H1 (cell line): Measurements from ENCODE around the gene ALK. TPM values are rescaled to one million over a fixed set of nuclear protein-coding genes. Genes with fewer than 3 reads are reported as not detected.

ENCODE experiments used
- CTCF ChIA-PET: fragments of 300-600 bp; sonication (Branson Sonifier 250); formaldehyde crosslinking; loops from one replicate; lab custom pipeline; 2021; ENCODE audit not compliant: partially characterized antibody; lab: Charles Lee
- POLR2A ChIA-PET: fragments of 300-600 bp; sonication (Branson Sonifier 250); formaldehyde crosslinking; loops from one replicate; lab custom pipeline; 2021; ENCODE audit warnings: inconsistent platforms; ENCODE audit not compliant: partially characterized antibody; lab: Charles Lee
- DNase-seq, 2 experiments: peaks; one replicate each; pipeline versions ENCODE4 v3.0.0 to v3.0.0-alpha.2; 2010 to 2022; ENCODE audit warnings: low spot score in 2 of 2, low read depth in 1 of 2, mixed read lengths in 1 of 2
- FAIRE-seq: peaks from 2 replicates; lab custom pipeline; 2011; peaks lifted over from hg19 to GRCh38; lab: Jason Lieb, UNC
- H2AFZ ChIP-seq: 2 replicates; pipeline ENCODE4 v1.8.1; 2012; ENCODE audit warnings: low read length, inconsistent platforms
- H2AK5ac ChIP-seq: 2 replicates; pipeline ENCODE4 v1.6.1; 2013; ENCODE audit warnings: low read depth, low read length
- H2BK120ac ChIP-seq: replicated peaks from 2 replicates; pipeline ENCODE3; 2013; ENCODE audit warnings: low read depth, low read length, inconsistent platforms
- H2BK12ac ChIP-seq: 2 replicates; pipeline ENCODE4 v1.6.1; 2013; ENCODE audit warnings: low read depth, low read length
- H2BK15ac ChIP-seq: 2 replicates; pipeline ENCODE4 v1.6.1; 2013; ENCODE audit warnings: low read length
- H2BK20ac ChIP-seq: 2 replicates; pipeline ENCODE4 v1.6.1; 2013; ENCODE audit warnings: low read length
- H2BK5ac ChIP-seq: 2 replicates; pipeline ENCODE4 v1.6.1; 2013; ENCODE audit warnings: low read depth, low read length
- H3K14ac ChIP-seq: 2 replicates; pipeline ENCODE4 v1.6.1; 2013; ENCODE audit warnings: inconsistent platforms; ENCODE audit not compliant: insufficient read length
- H3K18ac ChIP-seq: 2 replicates; pipeline ENCODE4 v1.6.1; 2013; ENCODE audit warnings: low read length; ENCODE audit errors: extremely low read depth
- H3K23ac ChIP-seq: 2 replicates; pipeline ENCODE4 v1.6.1; 2013; ENCODE audit warnings: inconsistent platforms; ENCODE audit not compliant: insufficient read length
- H3K23me2 ChIP-seq: 2 replicates; pipeline ENCODE4 v1.6.1; 2013; ENCODE audit warnings: low read depth, low read length
- H3K27ac ChIP-seq: 2 replicates; pipeline ENCODE4 v1.6.1; 2011; ENCODE audit warnings: low read depth, low read length, inconsistent platforms
- H3K27me3 ChIP-seq, 4 experiments: replicated peaks in 1 of 4; 1 replicate in 1 of 4; 2 replicates in 3 of 4; pipeline versions ENCODE4 v1.6.1 to v1.8.1; 2011 to 2013; ENCODE audit warnings: low read length in 3 of 4, mild to moderate bottlenecking in 3 of 4, inconsistent platforms in 2 of 4, mixed read lengths in 2 of 4, moderate library complexity in 1 of 4; ENCODE audit not compliant: control insufficient read depth in 3 of 4, insufficient read depth in 3 of 4; ENCODE audit errors: extremely low read depth in 1 of 4
- H3K36me3 ChIP-seq, 4 experiments: 2 replicates each; pipeline versions ENCODE4 v1.6.1 to v1.8.1; 2011 to 2013; ENCODE audit warnings: mild to moderate bottlenecking in 4 of 4, low read length in 3 of 4, moderate library complexity in 2 of 4, control low read depth in 1 of 4, inconsistent platforms in 1 of 4; ENCODE audit not compliant: insufficient read depth in 4 of 4, control insufficient read depth in 2 of 4
- H3K4ac ChIP-seq: replicated peaks from 2 replicates; pipeline ENCODE3; 2013; ENCODE audit warnings: low read length, low read depth, mixed read lengths, inconsistent platforms; ENCODE audit not compliant: insufficient read length
- H3K4me1 ChIP-seq, 4 experiments: replicated peaks in 1 of 4; 1 replicate in 1 of 4; 2 replicates in 3 of 4; pipeline versions ENCODE4 v1.6.1 to v1.8.1; 2011 to 2013; ENCODE audit warnings: low read length in 3 of 4, inconsistent platforms in 2 of 4, mixed read lengths in 1 of 4; ENCODE audit not compliant: insufficient read depth in 4 of 4, control insufficient read depth in 3 of 4
- H3K4me2 ChIP-seq, 2 experiments: 2 replicates each; pipeline versions ENCODE4 v1.6.1 to v1.8.1; 2011 to 2013; ENCODE audit warnings: low read depth in 2 of 2, low read length in 2 of 2, control low read depth in 1 of 2, inconsistent platforms in 1 of 2, mild to moderate bottlenecking in 1 of 2; ENCODE audit not compliant: insufficient read depth in 1 of 2
- H3K4me3 ChIP-seq, 4 experiments: fragments of 200-600, 300-600 bp in 1 of 4; sonication (generic), shearing (Covaris generic), sonication (Bioruptor Twin) in 1 of 4; 2 replicates each; pipeline versions ENCODE4 v1.5.1 to v1.8.1; 2011 to 2016; ENCODE audit warnings: low read length in 4 of 4, low read depth in 3 of 4, control low read depth in 2 of 4, inconsistent platforms in 2 of 4, mild to moderate bottlenecking in 2 of 4, mixed read lengths in 1 of 4, moderate library complexity in 1 of 4; ENCODE audit not compliant: insufficient read depth in 2 of 4; ENCODE audit errors: extremely low read depth in 1 of 4
- H3K56ac ChIP-seq: replicated peaks from 2 replicates; pipeline ENCODE3; 2013; ENCODE audit warnings: low read depth, mild to moderate bottlenecking, mixed read lengths, low read length, inconsistent platforms; ENCODE audit not compliant: insufficient read length
- H3K79me1 ChIP-seq: 2 replicates; pipeline ENCODE4 v1.6.1; 2013; ENCODE audit warnings: low read depth, low read length, control low read depth
- H3K79me2 ChIP-seq, 2 experiments: 2 replicates each; pipeline versions ENCODE4 v1.6.1 to v1.8.1; 2012 to 2013; ENCODE audit warnings: low read length in 2 of 2, mild to moderate bottlenecking in 2 of 2, inconsistent platforms in 1 of 2; ENCODE audit not compliant: insufficient read depth in 2 of 2, control insufficient read depth in 1 of 2
- H3K9ac ChIP-seq, 4 experiments: replicated peaks in 1 of 4; 1 replicate in 1 of 4; 2 replicates in 3 of 4; pipeline versions ENCODE4 v1.6.1 to v1.8.1; 2011 to 2013; ENCODE audit warnings: low read depth in 3 of 4, low read length in 3 of 4, control low read depth in 2 of 4, mild to moderate bottlenecking in 2 of 4, moderate library complexity in 2 of 4, inconsistent platforms in 1 of 4; ENCODE audit errors: extremely low read depth in 1 of 4
- H3K9me3 ChIP-seq, 2 experiments: 2 replicates each; pipeline versions ENCODE4 v1.6.1 to v1.8.1; 2012 to 2013; ENCODE audit warnings: mild to moderate bottlenecking in 2 of 2, moderate library complexity in 2 of 2, control low read depth in 1 of 2, inconsistent platforms in 1 of 2, low read depth in 1 of 2, low read length in 1 of 2, mixed read lengths in 1 of 2; ENCODE audit not compliant: insufficient read depth in 2 of 2
- H4K20me1 ChIP-seq, 2 experiments: replicated peaks in 1 of 2; 2 replicates each; pipeline versions ENCODE3 to v1.8.1; 2011 to 2013; ENCODE audit warnings: inconsistent platforms in 2 of 2, low read length in 2 of 2, mild to moderate bottlenecking in 1 of 2; ENCODE audit not compliant: insufficient read depth in 2 of 2, control insufficient read depth in 1 of 2
- H4K5ac ChIP-seq: 2 replicates; pipeline ENCODE4 v1.6.1; 2013; ENCODE audit warnings: low read length, low read depth, mixed read lengths, inconsistent platforms; ENCODE audit not compliant: insufficient read length
- H4K8ac ChIP-seq: 2 replicates; pipeline ENCODE4 v1.8.0; 2013; ENCODE audit warnings: mild to moderate bottlenecking, moderate library complexity, low read length, inconsistent platforms; ENCODE audit not compliant: insufficient read depth; ENCODE audit errors: extremely low read depth
- H4K91ac ChIP-seq: replicated peaks from 2 replicates; pipeline ENCODE3; 2013; ENCODE audit warnings: low read length, mixed read lengths, inconsistent platforms; ENCODE audit not compliant: insufficient read length
- BACH1 ChIP-seq: IDR thresholded peaks from 2 replicates; pipeline ENCODE4 v1.6.1; 2012; ENCODE audit warnings: low read length, improper control_type of control experiment
- BRCA1 ChIP-seq: IDR thresholded peaks from 2 replicates; pipeline ENCODE4 v1.6.1; 2012; ENCODE audit warnings: low read depth, low read length, improper control_type of control experiment
- GABPA ChIP-seq: IDR thresholded peaks from 2 replicates; pipeline ENCODE4 v1.6.1; 2011; ENCODE audit warnings: mild to moderate bottlenecking, low read length, moderate library complexity, borderline replicate concordance; ENCODE audit not compliant: insufficient read depth
- KDM4A ChIP-seq: IDR thresholded peaks from one replicate; pipeline ENCODE4 v1.7.1; 2012; ENCODE audit warnings: low read depth, mild to moderate bottlenecking, moderate library complexity, low read length, inconsistent platforms; ENCODE audit not compliant: severe bottlenecking
- KDM5A ChIP-seq: fragments of 200-600 bp; IDR thresholded peaks from 2 replicates; pipeline ENCODE4 v1.7.1; 2012; ENCODE audit warnings: mild to moderate bottlenecking, low read length, inconsistent platforms, mixed read lengths
- RBBP5 ChIP-seq: IDR thresholded peaks from 2 replicates; pipeline ENCODE4 v1.7.1; 2012; ENCODE audit warnings: low read depth, mild to moderate bottlenecking, inconsistent platforms, low read length, moderate library complexity, borderline replicate concordance
- SIN3A ChIP-seq, 2 experiments: IDR thresholded peaks in 1 of 2; conservative IDR thresholded peaks in 1 of 2; 2 replicates each; pipeline ENCODE4 v1.6.1; 2011 to 2012; ENCODE audit warnings: low read length in 2 of 2, improper control_type of control experiment in 1 of 2, low read depth in 1 of 2, mild to moderate bottlenecking in 1 of 2
- SP4 ChIP-seq: IDR thresholded peaks from 2 replicates; pipeline ENCODE4 v1.6.1; 2012; ENCODE audit warnings: low read length, inconsistent platforms
- SRF ChIP-seq: IDR thresholded peaks from 2 replicates; pipeline ENCODE4 v1.6.1; 2011; ENCODE audit warnings: mild to moderate bottlenecking, low read depth, low read length, moderate library complexity
- TBP ChIP-seq: IDR thresholded peaks from 2 replicates; pipeline ENCODE4 v1.6.1; 2011; ENCODE audit warnings: low read depth, low read length, improper control_type of control experiment
- WGBS, 2 experiments: shearing (Covaris generic) in 1 of 2; methylation state at CpG; one replicate each; pipeline versions ENCODE4 v1.1.6 to v1.1.7; 2013 to 2015; ENCODE audit warnings: low lambda C conversion rate in 2 of 2, mixed read lengths in 2 of 2, inconsistent platforms in 1 of 2, low coverage in 1 of 2, missing lambda C conversion rate in 1 of 2; ENCODE audit not compliant: insufficient replicate concordance in 2 of 2, insufficient coverage in 1 of 2, insufficient read length in 1 of 2; ENCODE audit errors: extremely low coverage in 1 of 2, missing lambda C conversion rate in 1 of 2; 5-methylcytosine and 5-hydroxymethylcytosine counted together
- polyA plus RNA-seq, 7 experiments: library from polyadenylated mRNA; depleted of rRNA in 3 of 7; stranded (reverse) in 5 of 7; unstranded in 2 of 7; fragments of >200 nt in 5 of 7; fragments of 200-250 nt in 2 of 7; gene quantifications; 1 replicate in 5 of 7; 2 replicates in 1 of 7; 4 replicates in 1 of 7; pipeline versions ENCODE4 v1.2.1 to v1.2.3, GENCODE V29; 2011 to 2013; ENCODE audit warnings: missing spikeins in 2 of 7, mixed read lengths in 2 of 7
- total RNA-seq: library from RNA; stranded (reverse); fragmentation: NEBNext Ultra II Directional; extraction: Animal tissue kit (Norgen Biotek cat#: 25700); gene quantifications from 2 replicates; pipeline ENCODE4 v1.2.1, GENCODE V29; 2021

Gene ALK
- total and polyA plus RNA-seq, 2 of the 8 experiments (the other 6 are each of a cell fraction or from before 2014, with no cell fraction given): 0.02 to 0.09 TPM

DNA sequence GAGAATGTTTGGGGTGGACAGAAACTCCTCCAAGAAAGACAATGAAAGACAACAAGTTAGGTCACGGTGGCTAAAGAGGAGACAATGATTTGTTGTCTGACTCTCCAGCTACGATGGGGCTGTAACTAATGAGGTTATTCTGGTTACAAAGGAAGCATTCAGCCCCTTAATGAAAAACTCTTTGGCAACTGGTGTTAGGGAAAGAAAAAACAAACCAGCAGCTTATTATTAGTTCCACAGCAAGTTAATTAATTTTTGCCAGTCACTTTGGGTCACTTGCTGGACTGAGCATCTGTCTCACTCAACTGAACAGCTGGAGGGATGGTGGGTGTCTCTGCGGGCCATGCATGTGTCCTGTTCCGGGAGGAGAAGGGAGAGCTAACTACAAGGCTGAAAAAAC is 263.7 kb downstream of the ALK start:
- POLR2A ChIA-PET: interaction anchor here (0.6 kb wide), 1 partner anchor 213 kb away, joined by 3 read pairs; no protein-coding TSS in a partner anchor

More for the DNA sequence above, 263.7 kb downstream of the ALK start:
- Histone ChIP-seq H3K14ac (no peak overlapping the region), H3K9me3 (no peaks in the 10 kb centered on the region), H4K8ac (no peak overlapping the region), H3K36me3 (no peaks in the 10 kb centered on the region), H3K4me2 (no peak overlapping the region), H4K91ac (no peak overlapping the region), H4K5ac (no peak overlapping the region), H2AFZ (no peak overlapping the region), H2BK5ac (no peak overlapping the region), H2BK15ac (no peak overlapping the region), H3K79me1 (no peaks in the 10 kb centered on the region), H2AK5ac (no peak overlapping the region), H3K56ac (no peak overlapping the region), H4K20me1 (no peaks in the 10 kb centered on the region), H2BK12ac (no peak overlapping the region), H3K27ac (no peak overlapping the region), H3K79me2 (no peaks in the 10 kb centered on the region), H3K23me2 (no peaks in the 10 kb centered on the region; the same call in 1 of the 2 replicates), H2BK120ac (no peak overlapping the region), H3K23ac (no peak overlapping the region), H3K9ac (no peak overlapping the region), H3K18ac (no peak overlapping the region), H3K27me3 (no peaks in the 10 kb centered on the region), H2BK20ac (no peak overlapping the region), H3K4me1 (no peaks in the 10 kb centered on the region), H3K4ac (no peak overlapping the region), H3K4me3 (no peak overlapping the region)
- CTCF ChIA-PET: interaction anchor here (1.2 kb wide), 1 partner anchor 349 kb away, joined by 4 read pairs; no protein-coding TSS in a partner anchor
- FAIRE-seq (no peak), DNase-seq (no peak)
- 91% methylated on average over 4 of the region's 4 CpGs; no CpG with 5 or more reads in 1 of the 2 experiments for WGBS, 2 experiments
- TF ChIP-seq KDM4A (no peak), KDM5A (no peak), RBBP5 (no peak), GABPA (no peak), SRF (no peak), TBP (no peak), SIN3A (conservative IDR thresholded peaks at IDR 0.05 in 1 of 2, IDR thresholded peaks at IDR 0.05 in 1 of 2; ENCODE audit: low read depth in 1 of 2, low read length in 2 of 2) (no peak), BRCA1 (no peak), BACH1 (no peak), SP4 (no peak)
